ENCODE results near the gene NLRP6. TPM values are rescaled to one million over a fixed set of nuclear protein-coding genes. Genes with fewer than 3 reads are reported as not detected.
A peak's percentile ranks its signal among the peaks of the same experiment; 100 is the strongest.
"Not testable (repeated sequence)": the region's sequence is repeated elsewhere in the genome, so short reads cannot be mapped to it uniquely, and the experiment has no call there.

NLRP6 gene
- total RNA-seq, 1 donor from 2014 or later = 0.14 TPM

DNA sequence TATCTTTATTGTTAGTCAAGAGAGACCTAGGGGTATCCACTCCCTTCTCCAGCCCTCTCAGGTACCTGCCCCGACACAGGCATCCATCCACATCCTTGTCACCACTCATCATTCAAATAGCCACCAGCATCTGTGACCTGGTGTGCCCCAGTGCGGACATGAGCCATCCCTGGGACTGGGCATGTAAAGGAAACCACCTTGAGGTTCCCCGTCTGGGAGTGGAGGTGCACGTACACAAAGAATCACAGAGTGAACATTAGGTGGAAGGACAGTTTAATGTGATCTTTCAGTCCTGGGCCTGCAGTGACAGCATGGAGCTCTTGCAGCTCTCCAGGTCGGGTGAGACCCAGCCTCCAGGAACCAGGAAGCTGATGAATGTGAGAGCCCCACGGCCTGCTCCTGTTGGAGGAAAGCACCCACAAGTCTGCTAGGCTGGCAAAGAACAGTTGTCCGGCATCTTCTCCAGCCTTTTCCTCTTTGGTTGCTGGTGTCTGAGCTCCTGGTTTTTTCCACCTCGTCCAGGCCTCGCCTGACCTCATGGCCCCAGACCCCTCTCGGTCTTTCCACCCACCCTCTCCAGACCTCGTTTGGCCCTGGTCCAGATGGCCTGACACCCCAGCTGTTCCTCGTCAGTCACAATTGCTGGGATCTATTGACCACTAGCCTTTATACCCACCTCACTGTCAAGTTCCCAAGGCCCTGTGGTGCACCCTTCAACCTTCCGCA lies 24.9 kb upstream of the NLRP6 start:
- no peak for DNase-seq (ENCODE audit: missing footprints)
- ATAC-seq = no peak
- intact Hi-C loops (cut with DNase I) = no loop called here

DNA sequence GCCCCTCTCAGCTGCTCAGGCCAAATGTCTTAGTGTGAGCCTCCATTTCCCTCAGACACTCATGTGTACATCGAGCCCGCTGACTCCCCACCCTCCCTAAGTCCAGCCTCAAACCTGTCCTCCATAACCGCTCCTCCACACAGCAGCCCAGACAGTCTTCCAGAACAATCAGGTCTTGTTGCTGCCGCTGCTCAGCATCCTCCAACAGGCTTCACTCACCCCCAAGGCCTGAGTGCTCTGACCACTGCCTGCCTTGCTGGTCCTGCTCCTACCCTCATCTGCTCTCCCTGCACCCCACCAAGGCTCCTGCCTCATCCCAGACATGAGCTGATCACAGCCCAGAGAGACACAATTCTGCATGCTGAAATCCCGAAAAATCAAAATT lies 24.3 kb upstream of the NLRP6 start:
- ATAC-seq (no peak), DNase-seq (ENCODE audit: missing footprints) (no peak)
- intact Hi-C loops (cut with DNase I) = no loop called here

GRCh38 chr11:255176-255575 lies 23.0 kb upstream of the NLRP6 start:
- ATAC-seq (no peak), DNase-seq (ENCODE audit: missing footprints) (no peak)
- intact Hi-C loops (cut with DNase I) = no loop called here

DNA sequence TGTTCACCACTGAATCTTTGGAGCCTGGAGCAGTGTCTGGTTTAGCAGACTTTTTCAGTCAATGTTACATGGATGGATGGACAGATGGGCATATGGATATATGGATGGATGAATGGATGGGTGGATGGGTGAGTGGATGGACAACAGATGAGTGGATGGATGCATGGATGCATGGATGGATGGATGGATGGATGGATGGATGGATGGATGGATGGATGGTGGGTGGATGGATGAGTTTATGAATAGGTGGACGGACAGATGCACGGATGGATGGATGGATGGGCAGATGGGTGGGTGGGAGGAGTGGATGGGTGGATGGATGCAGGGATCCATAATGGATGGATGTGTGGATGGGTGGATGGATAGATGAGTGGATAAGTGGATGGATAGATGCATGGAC lies 22.4 kb upstream of the NLRP6 start:
- no peak for DNase-seq (ENCODE audit: missing footprints)
- intact Hi-C loops (cut with DNase I) = no loop called here
- no peak for ATAC-seq

GRCh38 chr11:256952-257737 lies 21.1 kb upstream of the NLRP6 start:
- intact Hi-C loops (cut with DNase I) = no loop called here
- DNase-seq (ENCODE audit: missing footprints) (no peak), ATAC-seq (no peak)

DNA sequence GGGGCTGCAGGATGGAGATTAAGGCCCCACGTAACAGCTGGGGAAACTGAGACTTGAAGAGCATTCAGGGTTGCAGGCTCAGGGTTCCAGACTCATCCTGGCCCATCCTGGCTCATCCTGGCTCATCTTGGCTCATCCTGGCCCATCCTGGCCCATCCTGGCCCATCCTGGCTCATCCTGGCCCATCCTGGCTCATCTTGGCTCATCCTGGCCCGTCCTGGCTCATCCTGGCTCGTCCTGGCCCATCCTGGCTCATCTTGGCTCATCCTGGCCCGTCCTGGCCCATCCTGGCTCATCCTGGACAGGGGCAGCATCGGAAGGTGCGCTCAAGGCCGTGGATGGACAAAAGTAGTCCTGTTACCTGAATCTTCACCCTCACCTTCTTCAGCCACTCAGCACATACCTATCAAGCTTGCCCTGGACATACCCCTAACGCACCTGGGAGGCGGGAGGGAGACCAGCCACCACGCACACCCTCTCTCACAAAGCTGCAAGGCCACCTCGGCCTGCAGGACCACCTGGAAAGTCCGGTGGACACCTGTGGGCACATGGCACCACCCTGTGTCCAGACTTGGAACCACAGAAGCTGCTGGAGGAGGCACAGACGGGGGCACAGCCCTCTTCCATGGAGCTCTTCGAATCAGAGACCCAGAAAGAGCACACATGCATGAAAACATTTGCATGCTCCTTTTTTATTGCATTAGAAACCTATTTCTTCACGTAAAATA lies 20.3 kb upstream of the NLRP6 start:
- DNase-seq (ENCODE audit: missing footprints) (no peak), ATAC-seq (no peak)
- intact Hi-C loops (cut with DNase I) = no loop called here

- ATAC-seq = no peak
- intact Hi-C loops (cut with DNase I) = no loop called here
- DNase-seq (ENCODE audit: missing footprints) = no peak
Observed at GRCh38 chr11:259413-259812, 18.8 kb upstream of the NLRP6 start.

- ATAC-seq (no peak), DNase-seq (ENCODE audit: missing footprints) (no peak)
- intact Hi-C loops (cut with DNase I) = no loop called here
Observed at GRCh38 chr11:261624-262023, 16.6 kb upstream of the NLRP6 start.

GRCh38 chr11:266676-267439 lies 11.3 kb upstream of the NLRP6 start:
- intact Hi-C loops (cut with DNase I) = no loop called here
- ATAC-seq (no peak), DNase-seq (ENCODE audit: missing footprints) (peak; percentile 66)

DNA sequence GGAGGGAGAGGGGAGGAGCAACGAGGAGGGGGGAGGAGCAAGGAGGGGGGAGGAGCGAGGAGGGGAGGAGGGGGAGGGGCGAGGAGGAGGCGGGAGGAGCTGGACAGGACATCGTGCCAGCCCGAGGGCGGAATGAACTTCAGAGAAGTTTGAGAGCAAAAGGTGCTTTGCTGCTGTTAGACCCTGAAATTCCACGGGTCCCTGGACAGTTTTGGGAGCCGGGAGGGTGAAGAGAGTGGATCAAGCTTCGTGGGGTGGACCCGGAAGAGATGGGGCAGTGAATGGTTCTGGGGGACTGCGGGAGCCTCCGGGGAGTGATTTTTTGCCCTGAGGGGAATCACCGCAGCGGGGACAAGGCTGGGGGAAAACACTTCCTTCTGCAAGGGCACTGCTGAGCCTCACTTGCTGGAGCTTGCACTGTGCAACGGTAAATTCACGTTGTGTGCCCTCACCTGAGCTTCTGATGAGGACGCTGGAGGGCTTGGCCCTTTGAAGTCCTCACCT lies 10.7 kb upstream of the NLRP6 start:
- intact Hi-C loops (cut with DNase I) = no loop called here

GRCh38 chr11:268716-269145 lies 9.5 kb upstream of the NLRP6 start:
- DNase-seq (ENCODE audit: missing footprints) (peak; percentile 89), ATAC-seq (peak; percentile 82)
- intact Hi-C loops (cut with DNase I) = not testable (repeated sequence)

More for the DNA sequence above, 10.7 kb upstream of the NLRP6 start:
- peak; percentile 88 for DNase-seq (ENCODE audit: missing footprints)
- ATAC-seq = peak; percentile 41

GRCh38 chr11:269146-269890 lies 8.9 kb upstream of the NLRP6 start:
- intact Hi-C loops (cut with DNase I) = no loop called here
- DNase-seq (ENCODE audit: missing footprints) (no peak), ATAC-seq (peak; percentile 42)

DNA sequence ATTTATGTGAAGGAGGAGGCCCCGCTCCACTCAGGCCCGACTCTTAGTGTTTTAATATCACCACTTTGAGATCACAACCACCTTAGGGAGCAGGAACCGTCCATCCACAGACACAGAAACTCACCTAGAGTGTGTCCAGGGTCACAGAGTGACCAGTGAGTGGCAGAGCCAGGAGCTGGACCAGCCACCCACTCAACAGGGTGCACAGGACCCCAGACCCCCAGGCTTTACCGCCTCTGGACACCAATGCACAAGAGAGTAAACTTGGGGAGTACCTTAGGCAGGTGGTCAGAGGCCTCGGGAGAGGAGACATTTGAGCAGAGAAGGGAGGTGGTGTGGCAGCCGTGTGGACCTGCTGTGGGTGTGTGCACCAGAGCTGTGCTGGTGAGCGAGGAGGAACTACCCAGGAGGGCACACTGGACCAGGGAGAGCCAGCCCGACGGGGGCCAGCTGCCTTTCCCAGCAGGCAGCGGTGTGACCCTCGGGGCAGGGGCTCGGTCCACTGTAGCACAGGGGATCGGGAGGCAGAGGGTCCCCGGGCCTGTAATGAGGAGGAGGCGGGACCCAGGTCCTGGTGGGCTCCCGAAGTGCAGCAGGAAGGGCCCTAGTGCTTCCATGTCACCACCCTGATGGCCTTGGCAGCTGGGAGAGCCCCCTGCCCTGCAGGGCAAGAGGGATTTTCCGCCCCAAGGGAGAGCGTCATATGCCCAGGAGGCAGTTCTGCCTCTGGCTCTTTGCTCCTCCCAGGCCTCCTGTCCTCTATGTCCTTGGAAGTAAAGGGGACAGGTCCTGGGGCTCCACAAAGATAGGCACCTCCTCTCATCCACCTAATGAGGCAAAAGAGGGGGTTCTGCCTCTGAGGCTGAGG lies 7.5 kb upstream of the NLRP6 start:
- ATAC-seq = no peak
- intact Hi-C loops (cut with DNase I) = no loop called here

DNA sequence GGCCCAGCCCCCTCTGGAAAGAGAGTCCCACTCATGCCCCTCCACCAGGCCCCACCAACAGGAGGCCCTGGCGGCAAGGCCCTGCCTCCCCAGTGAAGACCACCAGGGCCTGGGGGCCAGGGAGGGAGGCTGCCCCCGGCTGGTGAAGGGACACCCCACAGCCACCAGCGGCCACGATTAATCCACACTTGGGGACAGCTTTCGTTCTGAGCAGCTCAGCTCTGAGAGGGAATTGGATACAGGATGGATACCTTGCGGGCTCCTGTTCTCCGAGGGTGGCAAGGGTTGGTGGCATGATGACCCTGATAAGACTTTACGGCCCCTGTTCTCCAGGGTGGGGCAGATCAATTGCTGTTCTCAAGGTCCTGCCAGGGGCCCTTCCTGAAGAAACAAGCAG lies 6.9 kb upstream of the NLRP6 start:
- no peak for ATAC-seq
- intact Hi-C loops (cut with DNase I) = no loop called here

More for the DNA sequence above, 7.5 kb upstream of the NLRP6 start:
- DNase-seq (ENCODE audit: missing footprints) = no peak

GRCh38 chr11:272195-272930 lies 5.8 kb upstream of the NLRP6 start:
- no peak for DNase-seq (ENCODE audit: missing footprints)
- ATAC-seq = no peak
- intact Hi-C loops (cut with DNase I) = no loop called here

More for the DNA sequence above, 6.9 kb upstream of the NLRP6 start:
- DNase-seq (ENCODE audit: missing footprints) = no peak

GRCh38 chr11:272931-273198 lies 5.3 kb upstream of the NLRP6 start:
- ATAC-seq = no peak
- intact Hi-C loops (cut with DNase I) = no loop called here

GRCh38 chr11:276219-276618 lies 2.0 kb upstream of the NLRP6 start:
- no peak for ATAC-seq

More at GRCh38 chr11:272931-273198, 5.3 kb upstream of the NLRP6 start:
- no peak for DNase-seq (ENCODE audit: missing footprints)

More at GRCh38 chr11:276219-276618, 2.0 kb upstream of the NLRP6 start:
- no peak for DNase-seq (ENCODE audit: missing footprints)
- intact Hi-C loops (cut with DNase I) = no loop called here
